ENCODE data around the gene RBM15.

The RBM15 gene

GRCh38 chr1:110348050-110348449, 8.9 kb downstream of the RBM15 start:
- peak overlapping the region; percentile 25 to 73 for H3K4me3 Mint-ChIP-seq
- peaks cover 52 to 79% of the 10 kb centered on the region in 2 donors for H3K4me1 Mint-ChIP-seq (ENCODE audit: low read depth in 2 of 2)
- DNase-seq (no peak), ATAC-seq (replicated peaks) (no peak)
- no peaks in the 10 kb centered on the region for H3K27me3 Mint-ChIP-seq
- peaks cover 57% of the 10 kb centered on the region for H3K36me3 Mint-ChIP-seq (ENCODE audit: insufficient read depth)
- no peaks in the 10 kb centered on the region for H3K9me3 Mint-ChIP-seq
- peak overlapping the region; percentile 20 to 32 for H3K27ac Mint-ChIP-seq

GRCh38 chr1:110348771-110349170, 9.6 kb downstream of the RBM15 start:
- H3K4me1 Mint-ChIP-seq (ENCODE audit: low read depth in 2 of 2): peaks cover 49 to 78% of the 10 kb centered on the region in 2 donors
- peaks cover 50% of the 10 kb centered on the region for H3K36me3 Mint-ChIP-seq (ENCODE audit: insufficient read depth)
- peak overlapping the region; percentile 25 to 38 for H3K4me3 Mint-ChIP-seq
- H3K9me3 Mint-ChIP-seq: no peaks in the 10 kb centered on the region
- DNase-seq: no peak
- no peaks in the 10 kb centered on the region for H3K27me3 Mint-ChIP-seq
- H3K27ac Mint-ChIP-seq: peak overlapping the region; percentile 20 to 32
- no peak for ATAC-seq (replicated peaks)

- Mint-ChIP-seq H3K4me1 (ENCODE audit: low read depth in 2 of 2) (peaks cover 42 to 70% of the 10 kb centered on the region in 2 donors), H3K4me3 (peak overlapping the region in 1 of 2 donors; percentile 20), H3K9me3 (no peaks in the 10 kb centered on the region), H3K27ac (peak overlapping the region in 1 of 2 donors; percentile 45), H3K36me3 (ENCODE audit: insufficient read depth) (peaks cover 43% of the 10 kb centered on the region), H3K27me3 (no peaks in the 10 kb centered on the region)
- ATAC-seq (replicated peaks) (no peak), DNase-seq (no peak)
Measured at GRCh38 chr1:110350360-110350759, 11.2 kb downstream of the RBM15 start.

- H3K4me1 Mint-ChIP-seq (ENCODE audit: low read depth in 2 of 2): peaks cover 11 to 36% of the 10 kb centered on the region in 2 donors
- no peaks in the 10 kb centered on the region for H3K27me3 Mint-ChIP-seq
- DNase-seq: no peak
- peak overlapping the region in 1 of 2 donors; percentile 80 for H3K27ac Mint-ChIP-seq
- H3K9me3 Mint-ChIP-seq: no peaks in the 10 kb centered on the region
- no peak for ATAC-seq (replicated peaks)
- H3K4me3 Mint-ChIP-seq: no peak overlapping the region
- peaks cover 16% of the 10 kb centered on the region for H3K36me3 Mint-ChIP-seq (ENCODE audit: insufficient read depth)
Measured at GRCh38 chr1:110355321-110355720, 16.1 kb downstream of the RBM15 start.

- Mint-ChIP-seq H3K9me3 (no peaks in the 10 kb centered on the region), H3K4me3 (no peak overlapping the region), H3K27me3 (no peaks in the 10 kb centered on the region), H3K36me3 (ENCODE audit: insufficient read depth) (peaks cover 14% of the 10 kb centered on the region), H3K4me1 (ENCODE audit: low read depth in 2 of 2) (peaks cover 6 to 28% of the 10 kb centered on the region in 2 donors), H3K27ac (peak overlapping the region in 1 of 2 donors; percentile 80)
- DNase-seq (no peak), ATAC-seq (replicated peaks) (no peak)
Measured at GRCh38 chr1:110356379-110356778, 17.2 kb downstream of the RBM15 start.

GRCh38 chr1:110360431-110360830, 21.3 kb downstream of the RBM15 start:
- Mint-ChIP-seq H3K27ac (peak overlapping the region in 1 of 2 donors; percentile 46), H3K9me3 (no peaks in the 10 kb centered on the region), H3K4me1 (ENCODE audit: low read depth in 2 of 2) (peaks cover 4 to 22% of the 10 kb centered on the region in 2 donors), H3K27me3 (no peaks in the 10 kb centered on the region), H3K4me3 (no peak overlapping the region), H3K36me3 (ENCODE audit: insufficient read depth) (peaks cover 23% of the 10 kb centered on the region)
- ATAC-seq (replicated peaks) (no peak), DNase-seq (no peak)

GRCh38 chr1:110361856-110362255, 22.7 kb downstream of the RBM15 start:
- Mint-ChIP-seq H3K4me3 (no peak overlapping the region), H3K27ac (peak overlapping the region in 1 of 2 donors; percentile 39), H3K36me3 (ENCODE audit: insufficient read depth) (peaks cover 22% of the 10 kb centered on the region), H3K9me3 (no peaks in the 10 kb centered on the region), H3K27me3 (no peaks in the 10 kb centered on the region), H3K4me1 (ENCODE audit: low read depth in 2 of 2) (peaks cover 2 to 16% of the 10 kb centered on the region in 2 donors)
- ATAC-seq (replicated peaks): no peak
- DNase-seq: no peak

- Mint-ChIP-seq H3K4me3 (no peak overlapping the region), H3K4me1 (ENCODE audit: low read depth in 2 of 2) (peaks cover 2 to 16% of the 10 kb centered on the region in 2 donors), H3K27me3 (no peaks in the 10 kb centered on the region), H3K36me3 (ENCODE audit: insufficient read depth) (peaks cover 22% of the 10 kb centered on the region), H3K27ac (no peak overlapping the region), H3K9me3 (no peaks in the 10 kb centered on the region)
- DNase-seq (no peak), ATAC-seq (replicated peaks) (no peak)
Measured at GRCh38 chr1:110364221-110364620, 25.0 kb downstream of the RBM15 start.

GRCh38 chr1:110370827-110371226, 31.6 kb downstream of the RBM15 start:
- DNase-seq: no peak
- peaks cover 0 to 11% of the 10 kb centered on the region in 2 donors for H3K4me1 Mint-ChIP-seq (ENCODE audit: low read depth in 2 of 2)
- peaks cover 42% of the 10 kb centered on the region for H3K36me3 Mint-ChIP-seq (ENCODE audit: insufficient read depth)
- H3K27ac Mint-ChIP-seq: peak overlapping the region in 1 of 2 donors; percentile 33
- H3K9me3 Mint-ChIP-seq: no peaks in the 10 kb centered on the region
- no peaks in the 10 kb centered on the region for H3K27me3 Mint-ChIP-seq
- no peak overlapping the region for H3K4me3 Mint-ChIP-seq
- no peak for ATAC-seq (replicated peaks)

- peaks cover 46% of the 10 kb centered on the region for H3K36me3 Mint-ChIP-seq (ENCODE audit: insufficient read depth)
- no peaks in the 10 kb centered on the region for H3K27me3 Mint-ChIP-seq
- H3K4me1 Mint-ChIP-seq (ENCODE audit: low read depth in 2 of 2): peaks cover 0 to 4% of the 10 kb centered on the region in 2 donors
- DNase-seq: no peak
- no peak for ATAC-seq (replicated peaks)
- no peaks in the 10 kb centered on the region for H3K9me3 Mint-ChIP-seq
- no peak overlapping the region for H3K4me3 Mint-ChIP-seq
- no peak overlapping the region for H3K27ac Mint-ChIP-seq
Measured at GRCh38 chr1:110375490-110375889, 36.3 kb downstream of the RBM15 start.

GRCh38 chr1:110380672-110381283, 41.6 kb downstream of the RBM15 start:
- no peak overlapping the region for H3K27ac Mint-ChIP-seq
- peaks cover 8 to 9% of the 10 kb centered on the region in 2 donors for H3K4me1 Mint-ChIP-seq (ENCODE audit: low read depth in 2 of 2)
- ATAC-seq (replicated peaks) (no peak), DNase-seq (no peak)
- H3K36me3 Mint-ChIP-seq (ENCODE audit: insufficient read depth): peaks cover 15% of the 10 kb centered on the region
- H3K27me3 Mint-ChIP-seq: no peaks in the 10 kb centered on the region
- no peaks in the 10 kb centered on the region for H3K9me3 Mint-ChIP-seq
- H3K4me3 Mint-ChIP-seq: no peak overlapping the region

- H3K4me1 Mint-ChIP-seq (ENCODE audit: low read depth in 2 of 2): peaks cover 8 to 9% of the 10 kb centered on the region in 2 donors
Measured at GRCh38 chr1:110383251-110383990, 44.2 kb downstream of the RBM15 start.

GRCh38 chr1:110384581-110385321, 45.6 kb downstream of the RBM15 start:
- Mint-ChIP-seq H3K9me3 (no peaks in the 10 kb centered on the region), H3K36me3 (ENCODE audit: insufficient read depth) (peaks cover 5% of the 10 kb centered on the region), H3K4me3 (no peak overlapping the region), H3K4me1 (ENCODE audit: low read depth in 2 of 2) (peaks cover 8 to 9% of the 10 kb centered on the region in 2 donors), H3K27ac (peak overlapping the region in 1 of 2 donors; percentile 84), H3K27me3 (no peaks in the 10 kb centered on the region)
- ATAC-seq (replicated peaks): peak; percentile 54
- no peak for DNase-seq

More at GRCh38 chr1:110383251-110383990, 44.2 kb downstream of the RBM15 start:
- DNase-seq: no peak
- ATAC-seq (replicated peaks): no peak
- H3K4me3 Mint-ChIP-seq: peak overlapping the region in 1 of 2 donors; percentile 33
- H3K27ac Mint-ChIP-seq: peak overlapping the region; percentile 59 to 84
- no peaks in the 10 kb centered on the region for H3K27me3 Mint-ChIP-seq
- H3K9me3 Mint-ChIP-seq: no peaks in the 10 kb centered on the region
- peaks cover 7% of the 10 kb centered on the region for H3K36me3 Mint-ChIP-seq (ENCODE audit: insufficient read depth)
